Measurements from ENCODE around the gene IFNL1.

DNA sequence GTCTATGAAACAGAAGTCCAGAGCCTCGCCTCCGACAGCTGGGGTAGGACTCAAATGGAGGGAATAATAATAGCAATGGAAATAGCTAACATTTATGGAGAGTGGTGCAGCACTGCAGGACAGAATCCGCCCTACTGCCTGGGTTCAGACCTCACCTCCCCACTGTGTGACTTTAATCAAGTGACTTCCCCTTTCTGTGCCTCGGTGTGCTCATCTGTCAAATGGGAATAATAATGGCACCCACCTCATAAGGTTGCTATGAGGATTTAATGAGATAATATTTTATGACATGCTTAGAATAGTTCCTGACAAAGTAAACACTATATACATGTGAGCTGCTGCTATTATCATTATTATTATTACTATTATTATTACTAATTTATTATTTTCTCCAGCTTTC is 21.3 kb downstream of the IFNL1 start:
- TF ChIP-seq, protein P1, sequence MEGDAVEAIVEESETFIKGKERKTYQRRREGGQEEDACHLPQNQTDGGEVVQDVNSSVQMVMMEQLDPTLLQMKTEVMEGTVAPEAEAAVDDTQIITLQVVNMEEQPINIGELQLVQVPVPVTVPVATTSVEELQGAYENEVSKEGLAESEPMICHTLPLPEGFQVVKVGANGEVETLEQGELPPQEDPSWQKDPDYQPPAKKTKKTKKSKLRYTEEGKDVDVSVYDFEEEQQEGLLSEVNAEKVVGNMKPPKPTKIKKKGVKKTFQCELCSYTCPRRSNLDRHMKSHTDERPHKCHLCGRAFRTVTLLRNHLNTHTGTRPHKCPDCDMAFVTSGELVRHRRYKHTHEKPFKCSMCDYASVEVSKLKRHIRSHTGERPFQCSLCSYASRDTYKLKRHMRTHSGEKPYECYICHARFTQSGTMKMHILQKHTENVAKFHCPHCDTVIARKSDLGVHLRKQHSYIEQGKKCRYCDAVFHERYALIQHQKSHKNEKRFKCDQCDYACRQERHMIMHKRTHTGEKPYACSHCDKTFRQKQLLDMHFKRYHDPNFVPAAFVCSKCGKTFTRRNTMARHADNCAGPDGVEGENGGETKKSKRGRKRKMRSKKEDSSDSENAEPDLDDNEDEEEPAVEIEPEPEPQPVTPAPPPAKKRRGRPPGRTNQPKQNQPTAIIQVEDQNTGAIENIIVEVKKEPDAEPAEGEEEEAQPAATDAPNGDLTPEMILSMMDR (IDR thresholded peaks at IDR 0.05; ENCODE audit: poor library complexity, severe bottlenecking) = no peak
- TF ChIP-seq EP300 (conservative IDR thresholded peaks at IDR 0.05; ENCODE audit: poor library complexity, severe bottlenecking) (no peak), POLR2AphosphoS5 (IDR thresholded peaks at IDR 0.05) (no peak), MXI1 (conservative IDR thresholded peaks at IDR 0.05; ENCODE audit: poor library complexity, severe bottlenecking) (no peak)
